Upper lobe of left lung (tissue), 4 donors: ENCODE data around the gene CENPM.

Experiments
- POLR2A ChIP-seq, 4 donors: fragments of 450-650 bp; IDR thresholded peaks; one replicate each; pipeline ENCODE4 v1.5.1; 2016 to 2017; ENCODE audit warnings: antibody characterized with exemption in 4 of 4, mild to moderate bottlenecking in 2 of 4
- TF ChIP-seq, protein P1 (sequence below), 6 experiments: fragments of 450-650 bp in 4 of 6; fragments of 200-600 bp in 2 of 6; sonication (generic) in 2 of 6; IDR thresholded peaks; one replicate each; pipeline ENCODE4 v1.5.1; 2016 to 2019; ENCODE audit warnings: antibody characterized with exemption in 6 of 6

DNA sequence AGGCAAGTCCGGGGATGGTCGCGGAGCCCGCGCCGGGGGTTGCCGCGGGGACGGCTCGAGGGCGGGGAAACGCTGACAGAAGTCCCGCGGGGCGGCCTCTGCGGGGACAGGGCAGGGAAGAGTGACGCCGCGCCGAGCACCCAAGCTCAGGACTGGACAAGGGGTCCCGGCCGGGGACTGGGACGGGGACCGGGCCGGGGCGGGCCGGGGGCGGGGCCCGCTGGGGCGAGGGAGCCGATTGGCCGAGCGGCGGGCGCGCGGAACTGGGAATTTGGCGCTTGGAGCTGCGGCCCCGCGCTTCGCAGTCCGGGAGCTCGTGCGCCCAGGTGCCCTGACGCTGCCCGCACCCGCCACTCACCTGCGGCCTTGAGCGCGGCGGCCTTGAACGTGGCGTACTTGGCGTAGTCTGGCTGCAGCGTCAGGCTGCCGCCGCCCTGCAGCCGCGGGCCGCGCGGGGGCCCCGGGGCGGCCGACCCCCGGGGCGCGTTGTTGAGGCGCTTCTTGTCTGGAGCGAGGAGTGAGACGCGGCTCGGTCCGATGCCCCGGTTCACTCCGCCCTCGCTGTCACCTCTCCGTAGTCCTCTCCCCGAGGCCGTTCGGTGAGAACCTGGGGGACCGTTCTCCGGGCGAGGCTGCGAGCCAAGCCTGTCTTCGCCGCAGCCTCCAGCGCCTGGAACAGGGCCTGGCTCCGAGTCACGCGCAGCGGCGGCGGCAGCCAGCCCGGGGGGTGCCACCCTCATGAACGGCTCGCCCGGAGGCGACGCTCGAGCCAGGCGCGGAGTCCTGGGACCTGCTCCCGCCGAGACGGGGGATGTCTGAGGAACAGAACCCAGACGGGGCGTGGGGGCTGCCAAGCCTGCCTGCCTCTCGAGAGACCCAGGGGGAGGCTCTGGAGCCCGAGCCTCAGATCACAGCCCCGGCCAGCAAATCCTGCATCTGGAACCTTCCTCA is 36.6 kb downstream of the CENPM start:
- no peak for TF ChIP-seq POLR2A (IDR thresholded peaks at IDR 0.05)
- TF ChIP-seq, protein P1, sequence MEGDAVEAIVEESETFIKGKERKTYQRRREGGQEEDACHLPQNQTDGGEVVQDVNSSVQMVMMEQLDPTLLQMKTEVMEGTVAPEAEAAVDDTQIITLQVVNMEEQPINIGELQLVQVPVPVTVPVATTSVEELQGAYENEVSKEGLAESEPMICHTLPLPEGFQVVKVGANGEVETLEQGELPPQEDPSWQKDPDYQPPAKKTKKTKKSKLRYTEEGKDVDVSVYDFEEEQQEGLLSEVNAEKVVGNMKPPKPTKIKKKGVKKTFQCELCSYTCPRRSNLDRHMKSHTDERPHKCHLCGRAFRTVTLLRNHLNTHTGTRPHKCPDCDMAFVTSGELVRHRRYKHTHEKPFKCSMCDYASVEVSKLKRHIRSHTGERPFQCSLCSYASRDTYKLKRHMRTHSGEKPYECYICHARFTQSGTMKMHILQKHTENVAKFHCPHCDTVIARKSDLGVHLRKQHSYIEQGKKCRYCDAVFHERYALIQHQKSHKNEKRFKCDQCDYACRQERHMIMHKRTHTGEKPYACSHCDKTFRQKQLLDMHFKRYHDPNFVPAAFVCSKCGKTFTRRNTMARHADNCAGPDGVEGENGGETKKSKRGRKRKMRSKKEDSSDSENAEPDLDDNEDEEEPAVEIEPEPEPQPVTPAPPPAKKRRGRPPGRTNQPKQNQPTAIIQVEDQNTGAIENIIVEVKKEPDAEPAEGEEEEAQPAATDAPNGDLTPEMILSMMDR (IDR thresholded peaks at IDR 0.05) = no peak
